OCI-LY1 (cell line): ENCODE results near the gene NOXO1.

ENCODE experiments used
- CTCF ChIP-seq: fragments of 200-600 bp; sonication (generic), shearing (Covaris generic); IDR thresholded peaks from 2 replicates; pipeline ENCODE4 v1.5.1; 2017; ENCODE audit warnings: mild to moderate bottlenecking, antibody characterized with exemption, low read length, moderate library complexity, mixed read lengths
- EZH2 ChIP-seq: fragments of 200-600 bp; sonication (generic), shearing (Covaris generic); IDR thresholded peaks from 2 replicates; pipeline ENCODE4 v1.8.0; 2017; ENCODE audit warnings: borderline replicate concordance, mixed run types, mild to moderate bottlenecking, antibody characterized with exemption, low read length, moderate library complexity, mixed read lengths

GRCh38 chr16:2009164-2009711, 28.0 kb upstream of the NOXO1 start:
- TF ChIP-seq CTCF: no peak
- TF ChIP-seq EZH2: no peak
